ENCODE measurements around the gene DENND6B.

Gene DENND6B

GRCh38 chr22:50269573-50269969, 57.2 kb downstream of the DENND6B start:
- DNase-seq, result no peak

GRCh38 chr22:50268655-50269113, 58.1 kb downstream of the DENND6B start:
- DNase-seq, result no peak

- DNase-seq, result peak; percentile 58 to 64
Observed at GRCh38 chr22:50267591-50268390, 59.0 kb downstream of the DENND6B start.

GRCh38 chr22:50266994-50267393, 59.8 kb downstream of the DENND6B start:
- DNase-seq, result no peak

- DNase-seq, result no peak
Observed at GRCh38 chr22:50264946-50265669, 61.7 kb downstream of the DENND6B start.

- no peak for DNase-seq
Observed at GRCh38 chr22:50264104-50264745, 62.6 kb downstream of the DENND6B start.

- DNase-seq, result no peak
Observed at GRCh38 chr22:50262973-50263617, 63.7 kb downstream of the DENND6B start.

GRCh38 chr22:50262460-50262911, 64.3 kb downstream of the DENND6B start:
- DNase-seq, result no peak

- no peak for DNase-seq
Observed at GRCh38 chr22:50261615-50262459, 65.0 kb downstream of the DENND6B start, which contains the start of gene MAPK12. MAPK12 (minus strand) TSS chr22:50261683; CDS start chr22:50261509, 174 bp downstream.

- no peak for DNase-seq
Observed at GRCh38 chr22:50260801-50261614, 65.8 kb downstream of the DENND6B start.

GRCh38 chr22:50260434-50260800, 66.4 kb downstream of the DENND6B start:
- no peak for DNase-seq

GRCh38 chr22:50259302-50259701, 67.5 kb downstream of the DENND6B start:
- DNase-seq, result no peak

All from CD4-positive, alpha-beta T cell treated with Interleukin-1 beta for 1 hour (primary cell).